ENCODE results near the gene ADGRF4.

Gene ADGRF4

GRCh38 chr6:47686411-47686810 is 12.0 kb upstream of the ADGRF4 start:
- no peak overlapping the region for H3K9ac ChIP-seq (ENCODE audit: low read length)
- WGBS (ENCODE audit: extremely low coverage, insufficient coverage, insufficient read length): no CpG with 5 or more reads among the region's 1 CpG

GRCh38 chr6:47687432-47687831 is 10.9 kb upstream of the ADGRF4 start:
- Histone ChIP-seq H2BK5ac (ENCODE audit: low read depth, low read length, poor library complexity) (no peak overlapping the region), H3K79me1 (ENCODE audit: low read length) (no peaks in the 10 kb centered on the region), H2AFZ (ENCODE audit: insufficient read depth, low read length, poor library complexity) (no peak overlapping the region), H3K18ac (ENCODE audit: low read length) (no peak overlapping the region), H3K4me1 (ENCODE audit: control insufficient read depth in 1 of 2, insufficient read depth in 2 of 2, low read length in 2 of 2) (no peaks in the 10 kb centered on the region), H2AK5ac (ENCODE audit: low read length) (no peak overlapping the region), H4K12ac (ENCODE audit: low read depth, low read length) (no peak overlapping the region), H3K4me3 (ENCODE audit: low read depth, low read length) (no peak overlapping the region), H3K27me3 (ENCODE audit: insufficient read depth, low read length) (no peaks in the 10 kb centered on the region), H3K4me2 (ENCODE audit: low read length) (no peak overlapping the region), H3K23ac (ENCODE audit: low read length) (no peak overlapping the region), H3K9ac (ENCODE audit: low read length) (no peak overlapping the region), H3K4ac (ENCODE audit: low read depth, low read length) (no peak overlapping the region), H3K14ac (ENCODE audit: low read length) (no peak overlapping the region), H2BK12ac (ENCODE audit: low read length) (no peak overlapping the region), H3K27ac (ENCODE audit: low read depth, low read length) (no peak overlapping the region), H3K36me3 (ENCODE audit: control insufficient read depth in 1 of 2, insufficient read depth in 2 of 2, low read length in 2 of 2) (no peaks in the 10 kb centered on the region), H4K8ac (ENCODE audit: low read depth, low read length) (no peak overlapping the region), H3K79me2 (ENCODE audit: control insufficient read depth, insufficient read depth, low read length, poor library complexity) (no peaks in the 10 kb centered on the region), H2BK120ac (ENCODE audit: insufficient read depth, low read length, poor library complexity) (no peak overlapping the region), H4K91ac (ENCODE audit: low read depth, low read length) (no peak overlapping the region), H3K9me3 (ENCODE audit: insufficient read depth, low read depth, low read length) (no peaks in the 10 kb centered on the region)
- no CpG with 5 or more reads among the region's 2 CpGs for WGBS (ENCODE audit: extremely low coverage, insufficient coverage, insufficient read length)
- DNase-seq: no peak

More at GRCh38 chr6:47686411-47686810, 12.0 kb upstream of the ADGRF4 start:
- H3K4me3 ChIP-seq (ENCODE audit: low read depth, low read length): no peak overlapping the region
- H3K79me2 ChIP-seq (ENCODE audit: control insufficient read depth, insufficient read depth, low read length, poor library complexity): no peaks in the 10 kb centered on the region
- no peak overlapping the region for H4K91ac ChIP-seq (ENCODE audit: low read depth, low read length)
- no peak overlapping the region for H3K4ac ChIP-seq (ENCODE audit: low read depth, low read length)
- H3K36me3 ChIP-seq (ENCODE audit: control insufficient read depth in 1 of 2, insufficient read depth in 2 of 2, low read length in 2 of 2): no peaks in the 10 kb centered on the region
- H3K14ac ChIP-seq (ENCODE audit: low read length): no peak overlapping the region
- H2AFZ ChIP-seq (ENCODE audit: insufficient read depth, low read length, poor library complexity): no peak overlapping the region
- no peak overlapping the region for H2BK120ac ChIP-seq (ENCODE audit: insufficient read depth, low read length, poor library complexity)
- H3K18ac ChIP-seq (ENCODE audit: low read length): no peak overlapping the region
- no peak overlapping the region for H3K27ac ChIP-seq (ENCODE audit: low read depth, low read length)
- H3K4me1 ChIP-seq (ENCODE audit: control insufficient read depth in 1 of 2, insufficient read depth in 2 of 2, low read length in 2 of 2): no peaks in the 10 kb centered on the region
- H3K4me2 ChIP-seq (ENCODE audit: low read length): no peak overlapping the region
- DNase-seq: no peak
- no peak overlapping the region for H2AK5ac ChIP-seq (ENCODE audit: low read length)
- H4K8ac ChIP-seq (ENCODE audit: low read depth, low read length): no peak overlapping the region
- H4K12ac ChIP-seq (ENCODE audit: low read depth, low read length): no peak overlapping the region
- H3K27me3 ChIP-seq (ENCODE audit: insufficient read depth, low read length): no peaks in the 10 kb centered on the region
- no peaks in the 10 kb centered on the region for H3K79me1 ChIP-seq (ENCODE audit: low read length)
- no peaks in the 10 kb centered on the region for H3K9me3 ChIP-seq (ENCODE audit: insufficient read depth, low read depth, low read length)
- no peak overlapping the region for H2BK5ac ChIP-seq (ENCODE audit: low read depth, low read length, poor library complexity)
- no peak overlapping the region for H3K23ac ChIP-seq (ENCODE audit: low read length)
- H2BK12ac ChIP-seq (ENCODE audit: low read length): no peak overlapping the region

- Histone ChIP-seq H3K23ac (ENCODE audit: low read length) (no peak overlapping the region), H3K4ac (ENCODE audit: low read depth, low read length) (no peak overlapping the region), H3K27me3 (ENCODE audit: insufficient read depth, low read length) (no peaks in the 10 kb centered on the region), H3K4me1 (ENCODE audit: control insufficient read depth in 1 of 2, insufficient read depth in 2 of 2, low read length in 2 of 2) (no peaks in the 10 kb centered on the region), H3K9me3 (ENCODE audit: insufficient read depth, low read depth, low read length) (no peaks in the 10 kb centered on the region), H2BK5ac (ENCODE audit: low read depth, low read length, poor library complexity) (no peak overlapping the region), H3K4me2 (ENCODE audit: low read length) (no peak overlapping the region), H3K79me2 (ENCODE audit: control insufficient read depth, insufficient read depth, low read length, poor library complexity) (no peaks in the 10 kb centered on the region), H2BK120ac (ENCODE audit: insufficient read depth, low read length, poor library complexity) (no peak overlapping the region), H3K9ac (ENCODE audit: low read length) (no peak overlapping the region), H3K27ac (ENCODE audit: low read depth, low read length) (no peak overlapping the region), H4K12ac (ENCODE audit: low read depth, low read length) (no peak overlapping the region), H4K91ac (ENCODE audit: low read depth, low read length) (no peak overlapping the region), H2AK5ac (ENCODE audit: low read length) (no peak overlapping the region), H3K79me1 (ENCODE audit: low read length) (no peaks in the 10 kb centered on the region), H3K14ac (ENCODE audit: low read length) (no peak overlapping the region), H4K8ac (ENCODE audit: low read depth, low read length) (no peak overlapping the region), H3K36me3 (ENCODE audit: control insufficient read depth in 1 of 2, insufficient read depth in 2 of 2, low read length in 2 of 2) (no peaks in the 10 kb centered on the region), H2BK12ac (ENCODE audit: low read length) (no peak overlapping the region), H2AFZ (ENCODE audit: insufficient read depth, low read length, poor library complexity) (no peak overlapping the region), H3K18ac (ENCODE audit: low read length) (no peak overlapping the region), H3K4me3 (ENCODE audit: low read depth, low read length) (no peak overlapping the region)
- WGBS (ENCODE audit: extremely low coverage, insufficient coverage, insufficient read length): no CpG with 5 or more reads among the region's 2 CpGs
- DNase-seq: no peak
These were observed 8.2 kb upstream of the ADGRF4 start for GRCh38 chr6:47690214-47690613.

GRCh38 chr6:47690791-47691190 is 7.6 kb upstream of the ADGRF4 start:
- Histone ChIP-seq H3K79me1 (ENCODE audit: low read length) (no peaks in the 10 kb centered on the region), H2BK5ac (ENCODE audit: low read depth, low read length, poor library complexity) (no peak overlapping the region), H2AK5ac (ENCODE audit: low read length) (no peak overlapping the region), H3K23ac (ENCODE audit: low read length) (no peak overlapping the region), H3K14ac (ENCODE audit: low read length) (no peak overlapping the region), H2AFZ (ENCODE audit: insufficient read depth, low read length, poor library complexity) (no peak overlapping the region), H3K4me1 (ENCODE audit: control insufficient read depth in 1 of 2, insufficient read depth in 2 of 2, low read length in 2 of 2) (no peaks in the 10 kb centered on the region), H3K4ac (ENCODE audit: low read depth, low read length) (no peak overlapping the region), H4K8ac (ENCODE audit: low read depth, low read length) (no peak overlapping the region), H3K27ac (ENCODE audit: low read depth, low read length) (no peak overlapping the region), H3K4me2 (ENCODE audit: low read length) (no peak overlapping the region), H4K91ac (ENCODE audit: low read depth, low read length) (no peak overlapping the region), H3K9me3 (ENCODE audit: insufficient read depth, low read depth, low read length) (no peaks in the 10 kb centered on the region), H3K36me3 (ENCODE audit: control insufficient read depth in 1 of 2, insufficient read depth in 2 of 2, low read length in 2 of 2) (no peaks in the 10 kb centered on the region), H3K18ac (ENCODE audit: low read length) (no peak overlapping the region), H4K12ac (ENCODE audit: low read depth, low read length) (no peak overlapping the region), H2BK120ac (ENCODE audit: insufficient read depth, low read length, poor library complexity) (no peak overlapping the region), H2BK12ac (ENCODE audit: low read length) (no peak overlapping the region), H3K9ac (ENCODE audit: low read length) (no peak overlapping the region), H3K79me2 (ENCODE audit: control insufficient read depth, insufficient read depth, low read length, poor library complexity) (no peaks in the 10 kb centered on the region), H3K4me3 (ENCODE audit: low read depth, low read length) (no peak overlapping the region), H3K27me3 (ENCODE audit: insufficient read depth, low read length) (no peaks in the 10 kb centered on the region)
- WGBS (ENCODE audit: extremely low coverage, insufficient coverage, insufficient read length): no CpG with 5 or more reads among the region's 2 CpGs
- DNase-seq: no peak
